ENCODE data around the gene TNFAIP8L3.

DNA sequence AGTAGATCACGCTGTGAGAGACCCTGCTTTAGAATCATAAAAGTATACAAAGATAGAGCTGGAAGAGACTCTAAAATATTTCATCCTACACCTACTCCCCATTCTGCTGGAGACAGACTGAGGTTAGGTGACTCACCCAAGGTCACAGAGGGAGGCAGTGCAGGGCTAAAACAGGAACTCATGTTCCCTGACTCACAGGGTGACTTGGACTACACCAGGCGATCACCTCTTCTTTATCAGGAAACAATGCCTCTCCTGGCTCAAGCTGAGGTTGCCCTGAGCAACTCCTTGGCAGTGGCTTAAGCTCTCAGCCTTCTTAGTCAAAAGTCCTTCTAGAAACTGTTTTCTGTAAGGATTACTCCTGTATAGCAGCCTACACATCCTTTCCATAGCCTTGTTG is 26.4 kb upstream of the TNFAIP8L3 start:
- TF ChIP-seq CTCF (conservative IDR thresholded peaks at IDR 0.05; ENCODE audit: low read depth, low read length) = no peak
- peak; percentile 49; the same call in 1 of the 2 replicates for TF ChIP-seq BHLHE40 (IDR thresholded peaks at IDR 0.05; ENCODE audit: low read depth, low read length)
- TF ChIP-seq, protein P1, sequence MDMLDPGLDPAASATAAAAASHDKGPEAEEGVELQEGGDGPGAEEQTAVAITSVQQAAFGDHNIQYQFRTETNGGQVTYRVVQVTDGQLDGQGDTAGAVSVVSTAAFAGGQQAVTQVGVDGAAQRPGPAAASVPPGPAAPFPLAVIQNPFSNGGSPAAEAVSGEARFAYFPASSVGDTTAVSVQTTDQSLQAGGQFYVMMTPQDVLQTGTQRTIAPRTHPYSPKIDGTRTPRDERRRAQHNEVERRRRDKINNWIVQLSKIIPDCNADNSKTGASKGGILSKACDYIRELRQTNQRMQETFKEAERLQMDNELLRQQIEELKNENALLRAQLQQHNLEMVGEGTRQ (IDR thresholded peaks at IDR 0.05; ENCODE audit: low read depth, low read length) = no peak
- no peak for TF ChIP-seq POLR2A (IDR thresholded peaks at IDR 0.05; ENCODE audit: low read depth, low read length)
- peak; percentile 96 for TF ChIP-seq FOS (IDR thresholded peaks at IDR 0.05; ENCODE audit: low read depth, low read length)
- TF ChIP-seq SMC3 (IDR thresholded peaks at IDR 0.05; ENCODE audit: low read depth, low read length) = no peak
- TF ChIP-seq MAFK (IDR thresholded peaks at IDR 0.05; ENCODE audit: low read depth, low read length) = no peak
- TF ChIP-seq MAZ (IDR thresholded peaks at IDR 0.05; ENCODE audit: borderline replicate concordance, low read depth, low read length) = 0 out of 2 replicates have a peak, but pooled peaks have one; percentile 24
- TF ChIP-seq RAD21 (IDR thresholded peaks at IDR 0.05; ENCODE audit: low read length) = peak; percentile 36; the same call in 1 of the 2 replicates
- TF ChIP-seq MXI1 (IDR thresholded peaks at IDR 0.05; ENCODE audit: borderline replicate concordance, low read depth, low read length) = no peak
- TF ChIP-seq RFX5 (IDR thresholded peaks at IDR 0.05; ENCODE audit: low read depth, low read length) = no peak
- TF ChIP-seq CEBPB (IDR thresholded peaks at IDR 0.05; ENCODE audit: low read depth, low read length) = no peak
- peak; percentile 71 for TF ChIP-seq RCOR1 (IDR thresholded peaks at IDR 0.05; ENCODE audit: insufficient replicate concordance, low read length)
